SIG-M5 treated with dmso at 0.1 percent for 504 hours (cell line): ENCODE results near the gene ERVW-1.
"Not testable (repeated sequence)": the region's sequence is repeated elsewhere in the genome, so short reads cannot be mapped to it uniquely, and the experiment has no call there.

Experiments used
- DNase-seq: peaks from one replicate; lab custom pipeline; 2025; ENCODE audit not compliant: unreplicated experiment; lab: John Stamatoyannopoulos, UW

The ERVW-1 gene

GRCh38 chr7:92477681-92478080 lies at the start of gene ERVW-1:
ERVW-1 (minus strand) TSS chr7:92477946; CDS start chr7:92470381, 7,565 bp downstream.
- not testable (repeated sequence) for DNase-seq

GRCh38 chr7:92523110-92523509 lies 45.4 kb upstream of the ERVW-1 start:
- DNase-seq: no peak

- DNase-seq: no peak
Measured at GRCh38 chr7:92520024-92520423, 42.3 kb upstream of the ERVW-1 start.

- no peak for DNase-seq
Measured at GRCh38 chr7:92517631-92518030, 39.9 kb upstream of the ERVW-1 start.

- DNase-seq: no peak
Measured at GRCh38 chr7:92513167-92513902, 35.6 kb upstream of the ERVW-1 start.

GRCh38 chr7:92508946-92509345 lies 31.2 kb upstream of the ERVW-1 start:
- no peak for DNase-seq

- DNase-seq: no peak
Measured at GRCh38 chr7:92506363-92506762, 28.6 kb upstream of the ERVW-1 start.

- DNase-seq: no peak
Measured at GRCh38 chr7:92504563-92504962, 26.8 kb upstream of the ERVW-1 start.

- no peak for DNase-seq
Measured at GRCh38 chr7:92503767-92504166, 26.0 kb upstream of the ERVW-1 start.

- DNase-seq: no peak
Measured at GRCh38 chr7:92498557-92498956, 20.8 kb upstream of the ERVW-1 start.

- no peak for DNase-seq
Measured at GRCh38 chr7:92496876-92497275, 19.1 kb upstream of the ERVW-1 start.

- DNase-seq: no peak
Measured at GRCh38 chr7:92489634-92490033, 11.9 kb upstream of the ERVW-1 start.

GRCh38 chr7:92487804-92488203 lies 10.1 kb upstream of the ERVW-1 start:
- DNase-seq: no peak

- no peak for DNase-seq
Measured at GRCh38 chr7:92485974-92486373, 8.2 kb upstream of the ERVW-1 start.

GRCh38 chr7:92485267-92485892 lies 7.6 kb upstream of the ERVW-1 start:
- DNase-seq: no peak

GRCh38 chr7:92484226-92484625 lies 6.5 kb upstream of the ERVW-1 start:
- not testable (repeated sequence) for DNase-seq

GRCh38 chr7:92483624-92484023 lies 5.9 kb upstream of the ERVW-1 start:
- DNase-seq: not testable (repeated sequence)

GRCh38 chr7:92479146-92479545 lies 1.4 kb upstream of the ERVW-1 start:
- DNase-seq: not testable (repeated sequence)

GRCh38 chr7:92478711-92479110 lies 965 bp upstream of the ERVW-1 start:
- DNase-seq: no peak

- no peak for DNase-seq
Measured at GRCh38 chr7:92478095-92478494, 349 bp upstream of the ERVW-1 start.

- not testable (repeated sequence) for DNase-seq
Measured at GRCh38 chr7:92475851-92476590, 1.7 kb downstream of the ERVW-1 start.

- DNase-seq: not testable (repeated sequence)
Measured at GRCh38 chr7:92475261-92475770, 2.4 kb downstream of the ERVW-1 start.
